Endothelial cell of umbilical vein (primary cell): ENCODE results near the gene ZNF362. TPM values are rescaled to one million over a fixed set of nuclear protein-coding genes. Genes with fewer than 3 reads are reported as not detected.

Experiments
- BruUV-seq: library from RNA; stranded (reverse); fragments of 400-500 nt; replicated peaks from 2 replicates; lab custom pipeline; 2021; lab: Mats Ljungman, UMichigan
- CTCF ChIA-PET: fragments of 300-600, 350-600 bp; sonication (Branson Sonifier 250); formaldehyde crosslinking; loops from one replicate; lab custom pipeline; 2021; ENCODE audit warnings: antibody characterized with exemption, inconsistent platforms; lab: Charles Lee
- POLR2A ChIA-PET: fragments of 300-600, 350-600 bp; sonication (Branson Sonifier 250); formaldehyde crosslinking; loops from one replicate; lab custom pipeline; 2021; ENCODE audit warnings: antibody characterized with exemption, inconsistent platforms; lab: Charles Lee
- DNase-seq: peaks from one replicate; pipeline ENCODE4 v3.0.0-alpha.2; 2011; ENCODE audit warnings: low read depth, low spot score
- FAIRE-seq: peaks from 2 replicates; lab custom pipeline; 2011; peaks lifted over from hg19 to GRCh38; lab: Jason Lieb, UNC
- H2AFZ ChIP-seq: 2 replicates; pipeline ENCODE4 v1.6.0; 2012; ENCODE audit warnings: low read depth, low read length, control low read depth, inconsistent platforms
- H3K27ac ChIP-seq: 2 replicates; pipeline ENCODE4 v1.5.1; 2011; ENCODE audit warnings: low read depth, mild to moderate bottlenecking, control low read depth, low read length, moderate library complexity; ENCODE audit not compliant: insufficient read depth
- H3K27me3 ChIP-seq, 2 experiments: 2 replicates each; pipeline versions ENCODE4 v1.6.0 to v1.6.1; 2011; ENCODE audit warnings: low read length in 2 of 2, mixed read lengths in 1 of 2; ENCODE audit not compliant: control insufficient read depth in 2 of 2, insufficient read depth in 2 of 2
- H3K36me3 ChIP-seq, 2 experiments: 2 replicates in 1 of 2; 3 replicates in 1 of 2; pipeline ENCODE4 v1.5.1; 2011; ENCODE audit warnings: low read length in 2 of 2, mild to moderate bottlenecking in 1 of 2, moderate library complexity in 1 of 2; ENCODE audit not compliant: control insufficient read depth in 2 of 2, insufficient read depth in 2 of 2; ENCODE audit errors: extremely low read depth in 1 of 2
- H3K4me1 ChIP-seq: 3 replicates; pipeline ENCODE4 v1.5.1; 2011; ENCODE audit warnings: mild to moderate bottlenecking, low read length; ENCODE audit not compliant: control insufficient read depth, insufficient read depth; ENCODE audit errors: extremely low read depth
- H3K4me2 ChIP-seq: 2 replicates; pipeline ENCODE4 v1.6.1; 2011; ENCODE audit warnings: low read length, control low read depth, mixed read lengths; ENCODE audit not compliant: insufficient read depth
- H3K4me3 ChIP-seq, 3 experiments: fragments of 200-600 bp in 1 of 3; sonication (generic), shearing (Covaris generic) in 1 of 3; replicated peaks in 1 of 3; 2 replicates each; pipeline ENCODE4 v1.5.1; 2011 to 2016; ENCODE audit warnings: control low read depth in 3 of 3, low read length in 3 of 3, mild to moderate bottlenecking in 2 of 3, inconsistent platforms in 1 of 3, low read depth in 1 of 3, moderate library complexity in 1 of 3; ENCODE audit not compliant: insufficient read depth in 1 of 3
- H3K79me2 ChIP-seq: 2 replicates; pipeline ENCODE4 v1.6.0; 2012; ENCODE audit warnings: low read length, inconsistent platforms; ENCODE audit not compliant: control insufficient read depth, insufficient read depth
- H3K9ac ChIP-seq: replicated peaks from 2 replicates; pipeline ENCODE3; 2011; ENCODE audit warnings: low read length, control low read depth; ENCODE audit not compliant: insufficient read depth; ENCODE audit errors: extremely low read depth
- H3K9me1 ChIP-seq: replicated peaks from 3 replicates; pipeline ENCODE4 v1.6.0; 2011; ENCODE audit warnings: mild to moderate bottlenecking, low read length; ENCODE audit not compliant: control insufficient read depth, insufficient read depth; ENCODE audit errors: extremely low read depth
- H3K9me3 ChIP-seq: replicated peaks from 2 replicates; pipeline ENCODE4 v1.5.1; 2012; ENCODE audit warnings: low read length, inconsistent platforms; ENCODE audit not compliant: control insufficient read depth, insufficient read depth
- H4K20me1 ChIP-seq: replicated peaks from 2 replicates; pipeline ENCODE3; 2011; ENCODE audit warnings: mild to moderate bottlenecking, low read length; ENCODE audit not compliant: control insufficient read depth, insufficient read depth; ENCODE audit errors: extremely low read depth
- CTCF ChIP-seq, 2 donors: IDR thresholded peaks; 1 replicate in 1 of 2; 2 replicates in 1 of 2; pipeline ENCODE4 v1.5.1; 2011; ENCODE audit warnings: low read length in 2 of 2, mild to moderate bottlenecking in 2 of 2, moderate library complexity in 2 of 2, control low read depth in 1 of 2, inconsistent platforms in 1 of 2, low read depth in 1 of 2; ENCODE audit not compliant: insufficient read depth in 1 of 2; ENCODE audit errors: extremely low read depth in 1 of 2
- EZH2 ChIP-seq: IDR thresholded peaks from 2 replicates; pipeline ENCODE4 v1.6.1; 2012; ENCODE audit warnings: borderline replicate concordance, low read depth, mild to moderate bottlenecking, moderate library complexity, low read length, inconsistent platforms; ENCODE audit not compliant: severe bottlenecking
- FOS ChIP-seq: IDR thresholded peaks from 2 replicates; pipeline ENCODE4 v1.6.1; 2011; ENCODE audit warnings: mild to moderate bottlenecking, low read length, moderate library complexity, borderline replicate concordance; ENCODE audit not compliant: insufficient read depth
- GATA2 ChIP-seq: IDR thresholded peaks from 2 replicates; pipeline ENCODE4 v1.7.0; 2011; ENCODE audit warnings: low read depth, mild to moderate bottlenecking, moderate library complexity, mixed read lengths, low read length; ENCODE audit not compliant: insufficient read length, insufficient read depth
- JUN ChIP-seq: IDR thresholded peaks from 2 replicates; pipeline ENCODE4 v1.6.1; 2011; ENCODE audit warnings: borderline replicate concordance, low read depth; ENCODE audit not compliant: insufficient read length, insufficient read depth
- MAX ChIP-seq: IDR thresholded peaks from 2 replicates; pipeline ENCODE4 v1.6.1; 2011; ENCODE audit not compliant: insufficient read depth, insufficient read length
- MYC ChIP-seq: IDR thresholded peaks from one replicate; pipeline ENCODE4 v1.6.1; 2011; ENCODE audit warnings: mild to moderate bottlenecking, low read depth, low read length
- POLR2A ChIP-seq: IDR thresholded peaks from 2 replicates; pipeline ENCODE4 v1.6.1; 2012; ENCODE audit warnings: low read depth, mild to moderate bottlenecking, control low read depth, low read length
- POLR2AphosphoS5 ChIP-seq: IDR thresholded peaks from 2 replicates; pipeline ENCODE4 v1.6.1; 2012; ENCODE audit warnings: low read depth, mild to moderate bottlenecking, control low read depth, low read length, moderate library complexity; ENCODE audit not compliant: insufficient read depth
- dilution Hi-C: fragments of 300-500 bp; cut with MboI; formaldehyde crosslinking; loops from one replicate; pipeline ENCODE4 v1.15.0; 2019; ENCODE audit warnings: low sequenced_read_pairs; ENCODE audit not compliant: extremely low pct_ligation_motif_present
- intact Hi-C: fragments of 100-400 bp; cut with micrococcal nuclease; formaldehyde crosslinking; loops from one replicate; pipeline ENCODE4 v1.10.0; 2022
- polyA plus RNA-seq, 4 experiments: library from polyadenylated mRNA; depleted of rRNA in 3 of 4; stranded (reverse) in 3 of 4; unstranded in 1 of 4; fragments of >200 nt; gene quantifications; 2 replicates each; pipeline versions ENCODE4 v1.2.1 to v1.2.3, GENCODE V29; 2011 to 2012; ENCODE audit warnings: missing spikeins in 1 of 4
- total RNA-seq: library from RNA; stranded (reverse); gene quantifications from 2 replicates; pipeline ENCODE4 v1.2.3, GENCODE V29; 2021

Gene ZNF362
- total and polyA plus RNA-seq, 2 donors (not counting 3 experiments of a cell fraction or from before 2014, with no cell fraction given), result 28.4 to 35.3 TPM

- Histone ChIP-seq H3K9me3 (no peaks in the 10 kb centered on the region), H3K36me3 (peaks cover 9 to 17% of the 10 kb centered on the region in 2 experiments), H3K4me2 (no peak overlapping the region), H3K27me3 (no peaks in the 10 kb centered on the region), H3K9me1 (no peaks in the 10 kb centered on the region), H3K4me1 (no peaks in the 10 kb centered on the region), H3K4me3 (no peak overlapping the region), H2AFZ (no peak overlapping the region), H3K27ac (no peak overlapping the region), H3K79me2 (no peaks in the 10 kb centered on the region), H3K9ac (no peak overlapping the region), H4K20me1 (no peaks in the 10 kb centered on the region)
- dilution Hi-C loops, result no loop called here
- DNase-seq (no peak), FAIRE-seq (no peak)
- intact Hi-C loops, result no loop called here
- no peak for TF ChIP-seq POLR2AphosphoS5
- TF ChIP-seq MAX, result no peak
- TF ChIP-seq POLR2A, result no peak
- TF ChIP-seq FOS, result no peak
- no peak for TF ChIP-seq GATA2
- no peak for TF ChIP-seq CTCF (IDR thresholded peaks at IDR 0.05; ENCODE audit: extremely low read depth in 1 of 2, insufficient read depth in 1 of 2, low read depth in 1 of 2, low read length in 2 of 2)
- TF ChIP-seq MYC, result no peak
- TF ChIP-seq JUN, result no peak
- no peak for TF ChIP-seq EZH2
- BruUV-seq, result no TSS peak
- ChIA-PET CTCF (interaction anchor here (1.4 to 2.1 kb wide), 2 partner anchors 19 to 24 kb away, joined by 5 to 10 read pairs; no protein-coding TSS in a partner anchor), POLR2A (interaction anchor here (1.6 kb wide), 1 partner anchor 10 kb away, joined by 4 read pairs; no protein-coding TSS in a partner anchor)
Observed at GRCh38 chr1:33319186-33319948, 63.1 kb downstream of the ZNF362 start.
